NCI-H748 (cell line): ENCODE results near the gene LMOD1.
"Not testable (repeated sequence)": the region's sequence is repeated elsewhere in the genome, so short reads cannot be mapped to it uniquely, and the experiment has no call there.

Source experiments
- DNase-seq: peaks from one replicate; lab custom pipeline; 2025; ENCODE audit not compliant: unreplicated experiment; lab: John Stamatoyannopoulos, UW

Gene LMOD1

GRCh38 chr1:201946224-201946908 lies at the start of gene LMOD1:
LMOD1 (minus strand) TSS chr1:201946548; CDS start chr1:201946340, 208 bp downstream.
- DNase-seq, result peak; percentile 65

GRCh38 chr1:201990427-201990826 lies 44.1 kb upstream of the LMOD1 start:
- no peak for DNase-seq

DNA sequence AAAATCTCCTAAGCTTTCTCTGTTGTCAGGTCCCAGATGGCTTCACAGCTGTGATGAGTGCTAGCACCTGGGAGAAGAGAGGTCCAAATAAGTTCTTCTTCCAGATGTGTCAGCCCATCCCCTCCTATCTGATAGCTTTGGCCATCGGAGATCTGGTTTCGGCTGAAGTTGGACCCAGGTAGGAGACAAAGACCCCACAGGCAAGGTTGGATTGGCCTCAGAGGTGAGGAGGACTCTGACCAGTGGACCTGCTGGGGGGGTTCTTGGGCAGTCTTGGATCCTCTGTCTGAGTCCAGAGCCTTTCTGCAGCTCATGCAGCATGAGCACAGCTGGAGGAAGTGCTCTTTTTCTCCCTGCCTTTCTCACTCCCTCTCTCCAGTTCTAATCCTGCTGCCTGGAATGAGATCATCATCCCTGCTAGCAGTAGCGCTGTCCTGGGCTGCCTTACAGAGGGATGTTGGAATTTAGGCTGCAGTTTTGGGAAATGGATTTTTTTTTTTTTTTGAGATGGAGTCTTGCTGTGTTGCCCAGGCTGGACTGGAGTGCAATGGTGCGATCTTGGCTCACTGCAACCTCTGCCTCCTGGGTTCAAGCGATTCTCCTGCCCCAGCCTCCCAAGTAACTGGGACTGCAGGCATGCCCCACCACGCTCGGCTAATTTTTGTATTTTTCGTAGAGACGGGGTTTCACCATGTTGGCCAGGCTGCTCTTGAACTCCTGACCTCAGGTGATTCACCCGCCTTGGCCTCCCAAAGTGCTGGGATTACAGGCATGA lies 43.2 kb upstream of the LMOD1 start:
- DNase-seq, result no peak

DNA sequence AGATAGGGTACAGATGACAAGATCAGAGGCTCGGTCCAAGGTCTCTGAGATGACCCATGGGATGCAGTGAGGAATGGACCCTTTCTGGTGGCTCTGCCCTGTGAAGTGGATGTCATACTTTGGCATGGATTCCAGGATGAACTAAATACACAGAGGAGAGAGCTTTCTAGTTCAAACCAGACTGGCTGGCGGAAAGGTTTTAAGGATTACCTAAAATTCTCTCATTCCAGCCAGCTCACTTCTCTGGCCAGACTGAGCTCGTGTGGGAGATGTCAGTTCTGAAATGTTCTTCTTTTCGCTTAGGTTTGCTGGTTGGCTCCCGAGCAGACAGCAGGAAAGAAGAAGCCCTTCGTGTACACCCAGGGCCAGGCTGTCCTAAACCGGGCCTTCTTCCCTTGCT lies 42.3 kb upstream of the LMOD1 start:
- DNase-seq, result no peak

GRCh38 chr1:201985355-201985754 lies 39.0 kb upstream of the LMOD1 start:
- DNase-seq, result no peak

GRCh38 chr1:201984446-201984845 lies 38.1 kb upstream of the LMOD1 start:
- no peak for DNase-seq

DNA sequence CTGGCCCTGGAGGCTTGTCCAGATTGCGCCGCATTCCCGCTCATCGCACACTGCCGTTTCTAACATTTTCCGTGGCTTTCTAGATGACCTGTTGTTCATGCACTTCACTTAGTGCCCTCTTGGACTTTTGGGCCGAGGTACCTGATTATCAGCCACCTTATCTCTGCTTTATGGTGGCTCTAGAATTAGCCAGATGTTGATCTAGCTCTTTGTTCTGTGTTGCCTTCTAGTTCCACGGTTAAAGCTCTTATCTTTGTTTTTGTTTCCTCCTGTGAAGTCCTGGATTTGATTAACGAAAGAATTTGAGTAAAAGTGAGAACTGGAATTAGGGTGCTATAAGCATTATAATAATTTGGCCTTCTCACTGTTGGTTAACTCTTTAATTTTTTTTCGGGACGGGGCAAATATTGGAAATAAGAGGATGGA lies 37.0 kb upstream of the LMOD1 start:
- DNase-seq, result no peak

GRCh38 chr1:201982623-201983379 lies 36.5 kb upstream of the LMOD1 start, which contains the start of gene RNPEP:
RNPEP (plus strand) TSS chr1:201982648; CDS start chr1:201982667, 19 bp downstream.
- peak; percentile 69 for DNase-seq

DNA sequence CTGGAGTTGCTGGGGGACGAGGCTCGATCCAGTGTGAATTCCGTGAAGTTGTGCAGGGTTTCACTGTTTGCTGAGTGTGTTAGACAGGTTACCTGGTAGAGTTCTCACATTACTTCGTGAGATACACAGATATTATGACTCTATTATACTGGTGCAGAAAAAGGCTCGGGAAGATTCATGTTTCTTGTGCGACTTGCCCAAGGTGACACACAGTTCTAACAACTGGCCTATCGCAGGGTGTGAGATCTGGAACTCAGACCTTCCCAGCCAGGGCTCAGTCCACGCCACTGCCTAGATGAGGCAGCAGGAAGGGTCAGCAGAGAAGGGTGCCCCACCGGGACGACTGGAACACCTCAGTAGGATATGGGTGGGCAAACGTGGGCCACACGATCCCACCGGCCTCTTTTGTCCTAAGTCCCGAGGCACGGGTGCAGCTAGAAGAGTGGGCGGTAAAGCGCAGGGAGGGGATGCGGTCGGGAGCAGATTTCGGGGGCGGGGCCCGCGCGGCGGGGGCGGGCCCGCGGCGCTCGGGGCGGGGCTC lies 35.8 kb upstream of the LMOD1 start:
- DNase-seq, result no peak

GRCh38 chr1:201970334-201971159 lies 24.2 kb upstream of the LMOD1 start:
- DNase-seq, result peak; percentile 23

DNA sequence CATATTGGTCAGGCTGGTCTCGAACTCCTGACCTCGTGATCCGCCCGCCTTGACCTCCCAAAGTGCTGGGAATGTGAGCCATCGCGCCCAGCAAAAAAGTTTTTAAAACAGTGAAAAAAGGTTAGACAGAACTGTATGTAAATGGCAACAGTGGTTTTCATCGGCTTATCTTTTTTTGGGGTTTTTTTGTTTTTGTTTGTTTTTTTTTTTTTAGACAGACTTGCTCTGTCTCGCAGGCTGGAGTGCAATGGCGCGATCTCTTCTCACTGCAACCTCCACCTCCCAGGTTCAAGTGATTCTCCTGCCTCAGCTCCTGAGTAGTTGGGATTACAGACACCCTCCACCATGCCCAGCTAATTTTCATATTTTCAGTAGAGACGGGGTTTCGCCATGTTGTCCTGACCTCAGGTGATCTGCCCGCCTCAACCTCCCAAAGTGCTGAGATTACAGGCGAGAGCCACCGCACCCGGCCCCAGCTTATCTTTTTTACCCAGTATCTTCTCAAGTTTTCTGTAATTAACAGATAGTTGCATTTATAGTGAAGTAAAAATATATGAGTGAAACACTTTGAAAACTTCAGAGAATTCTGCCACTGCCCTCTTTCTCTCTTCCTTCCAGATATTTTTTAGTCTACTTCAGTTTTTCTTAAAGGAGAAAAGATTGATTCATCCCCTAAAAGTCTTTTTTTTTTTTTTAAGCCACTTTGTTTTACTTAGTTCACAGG lies 22.0 kb upstream of the LMOD1 start:
- no peak for DNase-seq

GRCh38 chr1:201966171-201966570 lies 19.8 kb upstream of the LMOD1 start:
- DNase-seq, result no peak

DNA sequence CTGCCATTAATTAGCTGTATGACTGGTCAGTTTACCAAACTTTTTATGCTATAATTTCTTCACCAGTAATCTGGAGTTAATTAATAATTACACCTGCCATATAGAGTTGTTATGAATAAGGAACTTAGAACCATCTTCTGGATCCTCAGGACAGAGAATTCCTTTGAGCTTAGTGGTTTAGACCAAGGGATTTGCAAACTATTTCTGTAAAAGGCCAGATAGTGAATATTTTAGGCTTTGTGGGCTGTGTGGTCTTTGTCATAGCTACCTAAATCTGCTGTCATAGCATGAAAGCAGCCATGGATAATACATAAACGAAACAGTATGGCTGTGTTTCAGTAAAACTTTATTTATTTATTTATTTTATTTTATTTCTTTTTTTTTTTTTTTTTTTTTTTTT lies 17.9 kb upstream of the LMOD1 start:
- DNase-seq, result no peak

GRCh38 chr1:201962382-201962781 lies 16.0 kb upstream of the LMOD1 start:
- DNase-seq, result not testable (repeated sequence)

- no peak for DNase-seq
These were observed 12.0 kb upstream of the LMOD1 start for GRCh38 chr1:201958348-201958747.

DNA sequence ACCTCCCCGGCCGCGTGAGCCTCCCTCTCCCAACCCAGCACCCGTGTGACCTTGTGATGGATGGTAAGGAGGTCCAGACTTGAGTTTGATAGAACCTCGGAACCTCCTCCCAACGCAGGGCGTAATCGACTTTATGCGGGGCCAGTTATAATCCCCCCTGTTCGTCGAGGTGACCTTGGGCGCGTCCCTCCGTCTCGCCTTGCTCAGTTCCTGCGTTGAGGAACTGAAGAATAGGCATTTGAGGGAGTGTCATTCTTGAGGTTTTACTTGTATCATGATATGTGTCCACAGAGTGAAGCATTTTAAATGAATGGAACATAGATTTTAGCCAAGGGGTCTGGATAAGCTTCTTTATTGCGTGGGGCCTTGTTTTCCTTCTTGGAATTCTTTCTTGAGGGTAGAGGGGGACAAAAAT lies 9.4 kb upstream of the LMOD1 start:
- peak; percentile 36 for DNase-seq

DNA sequence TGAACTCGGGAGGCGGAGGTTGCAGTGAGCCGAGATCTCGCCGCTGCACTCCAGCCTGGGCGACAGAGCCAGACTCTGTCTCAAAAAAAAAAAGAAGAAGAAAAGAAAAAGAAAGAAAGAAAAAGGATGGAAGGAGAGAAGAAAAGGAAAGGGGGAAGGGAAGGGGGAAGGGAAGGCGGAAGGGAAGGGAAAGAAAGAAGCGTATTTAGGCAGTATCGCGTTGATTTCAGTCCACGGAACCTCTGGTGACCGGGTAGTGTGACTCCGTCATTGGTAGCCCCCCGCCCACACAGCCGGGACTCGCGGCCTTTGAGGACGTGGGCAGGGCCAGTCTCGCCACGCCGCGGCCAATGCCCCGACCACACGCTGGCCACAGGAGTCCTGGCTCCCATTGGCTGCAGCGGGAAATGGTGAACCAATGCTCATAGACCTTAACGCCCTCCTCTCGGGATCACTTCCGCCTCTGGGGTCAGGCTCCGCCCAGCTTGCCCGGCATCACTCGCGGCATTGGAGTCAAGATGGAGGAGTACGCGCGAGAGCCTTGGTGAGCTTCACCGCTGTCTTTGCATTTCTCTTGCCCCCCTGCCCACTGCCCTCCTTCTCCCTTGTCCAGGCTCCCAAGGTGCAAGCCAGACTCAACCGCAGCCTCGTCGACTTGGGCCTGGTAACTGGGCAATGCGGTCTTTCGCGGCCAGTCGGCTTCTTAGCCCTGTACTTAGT lies 8.8 kb upstream of the LMOD1 start, which contains the start of gene TIMM17A:
TIMM17A (plus strand) TSS at position 495 of the 720 bp plus-strand sequence; CDS start at position 519, 24 bp downstream.
- peak; percentile 95 for DNase-seq

GRCh38 chr1:201954263-201955008 lies 8.1 kb upstream of the LMOD1 start:
- DNase-seq, result no peak
